OCI-M2 (cell line): ENCODE measurements around the gene SGSM1.
A peak's percentile ranks its signal among the peaks of the same experiment; 100 is the strongest.
"Not testable (repeated sequence)": the region's sequence is repeated elsewhere in the genome, so short reads cannot be mapped to it uniquely, and the experiment has no call there.

Experiments
- DNase-seq: peaks from one replicate; lab custom pipeline; 2025; ENCODE audit not compliant: unreplicated experiment; lab: John Stamatoyannopoulos, UW

The SGSM1 gene

DNA sequence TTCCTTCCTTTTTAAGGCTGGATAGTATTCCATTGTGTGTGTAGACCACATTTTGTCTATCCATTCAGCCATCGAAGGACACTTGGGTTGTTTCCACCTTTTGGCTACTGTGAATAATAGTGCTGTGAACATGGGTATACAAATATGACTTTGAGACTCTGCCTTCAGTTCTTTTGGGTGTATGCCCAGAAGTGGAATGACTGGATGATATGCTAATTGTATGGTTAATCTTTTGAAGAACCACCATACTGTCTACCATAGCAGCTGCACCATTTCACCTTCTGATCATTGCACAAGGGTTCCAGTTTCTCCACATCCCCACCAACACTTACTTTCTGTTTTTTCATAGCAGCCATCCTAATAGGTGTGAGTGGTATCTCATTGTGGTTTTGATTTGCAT, 30.3 kb downstream of the SGSM1 start:
- DNase-seq: no peak

GRCh38 chr22:24837517-24837916, 31.5 kb downstream of the SGSM1 start:
- DNase-seq: not testable (repeated sequence)

DNA sequence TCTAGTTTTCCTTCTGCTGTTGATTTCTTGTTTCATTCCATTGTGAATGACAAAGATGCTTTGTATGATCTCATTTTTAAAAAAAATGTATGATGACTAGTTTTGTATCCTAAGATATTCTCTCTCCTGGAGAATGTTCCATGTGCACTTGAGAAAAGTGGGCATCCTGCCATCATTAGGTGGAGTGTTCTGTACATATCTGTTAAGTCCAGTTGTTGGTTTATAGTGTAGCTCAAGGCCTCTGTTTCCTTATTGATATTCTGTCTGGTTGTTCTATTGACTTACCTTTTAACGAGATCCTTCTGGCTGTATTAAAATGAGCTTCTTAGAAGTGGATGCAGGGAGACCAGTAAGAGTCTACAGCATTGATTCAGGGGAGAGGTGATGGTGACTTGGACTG, 35.2 kb downstream of the SGSM1 start:
- no peak for DNase-seq

- DNase-seq: no peak
These were observed 37.0 kb downstream of the SGSM1 start for GRCh38 chr22:24843048-24843447.

DNA sequence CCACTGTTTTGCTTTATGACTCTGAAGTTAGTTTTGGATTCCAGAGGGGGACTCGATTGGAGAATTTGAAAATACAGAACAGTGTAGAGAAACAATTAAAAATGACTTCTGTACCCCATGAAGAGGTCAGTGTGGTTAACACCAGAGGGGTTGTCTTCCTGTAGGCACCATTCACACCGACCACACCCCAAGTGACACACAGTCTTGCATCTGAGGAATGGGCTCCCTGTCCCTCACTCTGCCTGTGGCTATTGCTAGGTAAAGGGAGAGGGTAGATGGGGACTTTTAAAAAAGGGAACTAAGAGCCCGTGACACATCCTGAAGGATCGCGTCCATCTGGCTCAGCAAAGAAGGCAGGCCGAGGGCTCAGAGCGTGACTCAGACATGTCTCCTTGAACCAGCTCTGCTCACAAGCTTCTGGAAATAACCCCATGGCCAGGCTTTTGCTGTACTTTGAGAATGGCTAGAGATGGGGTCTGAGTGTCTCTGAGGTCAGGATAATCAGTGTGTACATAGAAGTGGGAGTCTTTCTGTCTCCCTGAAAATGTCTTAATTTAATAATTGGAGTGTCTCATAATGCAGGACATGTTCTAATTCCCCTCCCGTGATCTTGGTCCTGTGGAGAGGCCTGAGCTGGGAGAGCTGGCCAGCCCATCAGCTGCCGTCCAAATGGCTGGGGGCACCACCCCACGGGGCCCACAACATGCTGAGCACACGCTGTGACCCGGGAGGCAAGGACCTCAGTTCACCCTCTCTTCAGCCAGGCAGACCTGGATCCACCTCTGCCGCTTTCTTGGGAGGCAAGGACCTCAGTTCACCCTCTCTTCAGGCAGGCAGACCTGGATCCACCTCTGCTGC, 39.3 kb downstream of the SGSM1 start:
- DNase-seq: no peak

DNA sequence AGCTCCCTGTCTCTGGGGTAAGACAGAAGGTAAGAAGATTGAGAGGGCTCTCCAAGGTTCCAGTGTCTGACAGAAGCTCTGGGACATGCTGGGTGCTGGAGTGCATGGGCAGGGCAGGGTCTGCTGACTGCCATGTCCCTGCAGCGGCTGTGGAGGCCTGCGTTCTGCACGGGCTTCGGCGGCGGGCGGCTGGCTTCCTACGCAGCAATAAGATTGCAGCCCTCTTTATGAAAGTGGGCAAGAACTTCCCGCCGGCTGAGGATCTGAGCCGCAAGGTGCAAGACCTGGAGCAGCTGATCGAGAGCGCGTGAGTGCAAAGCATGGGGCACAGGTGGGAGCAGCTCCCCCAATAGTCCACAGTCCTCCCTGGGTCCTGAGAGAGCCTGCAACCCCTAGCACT, 41.5 kb downstream of the SGSM1 start:
- DNase-seq: no peak

DNA sequence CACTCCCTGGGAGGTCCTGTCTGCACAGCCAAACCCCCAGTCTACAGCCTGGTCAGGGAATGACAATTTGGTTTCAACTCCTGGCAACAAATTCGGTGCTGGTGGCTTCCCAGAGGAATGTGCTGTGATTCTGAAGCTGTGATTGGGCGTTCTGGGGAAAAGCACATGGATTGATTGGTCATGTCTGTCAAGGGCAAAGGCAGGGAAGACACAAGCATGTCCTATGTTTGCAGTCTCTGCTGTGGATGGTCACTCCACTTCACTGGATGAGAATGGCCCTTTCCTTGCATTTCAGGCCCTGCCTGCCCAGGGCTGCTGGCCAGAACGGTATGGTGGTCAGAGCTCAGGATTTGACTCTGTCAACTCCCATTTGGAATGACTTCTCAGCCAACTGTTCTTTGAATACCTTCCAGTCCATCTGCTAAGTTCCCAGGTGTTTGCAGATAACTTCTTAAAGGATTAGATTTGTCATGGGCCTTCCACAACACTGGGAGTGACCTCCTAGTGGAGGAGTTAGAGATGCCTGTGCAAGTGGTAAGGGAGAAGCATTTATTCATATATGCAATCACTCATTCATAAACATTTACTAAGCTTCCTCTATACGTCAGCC, 42.7 kb downstream of the SGSM1 start:
- no peak for DNase-seq

- no peak for DNase-seq
These were observed 49.8 kb downstream of the SGSM1 start for GRCh38 chr22:24855794-24856193.

GRCh38 chr22:24857576-24857975, 51.6 kb downstream of the SGSM1 start:
- DNase-seq: no peak

- DNase-seq: no peak
These were observed 53.6 kb downstream of the SGSM1 start for GRCh38 chr22:24859587-24859986.

GRCh38 chr22:24865508-24865907, 59.5 kb downstream of the SGSM1 start:
- DNase-seq: no peak

DNA sequence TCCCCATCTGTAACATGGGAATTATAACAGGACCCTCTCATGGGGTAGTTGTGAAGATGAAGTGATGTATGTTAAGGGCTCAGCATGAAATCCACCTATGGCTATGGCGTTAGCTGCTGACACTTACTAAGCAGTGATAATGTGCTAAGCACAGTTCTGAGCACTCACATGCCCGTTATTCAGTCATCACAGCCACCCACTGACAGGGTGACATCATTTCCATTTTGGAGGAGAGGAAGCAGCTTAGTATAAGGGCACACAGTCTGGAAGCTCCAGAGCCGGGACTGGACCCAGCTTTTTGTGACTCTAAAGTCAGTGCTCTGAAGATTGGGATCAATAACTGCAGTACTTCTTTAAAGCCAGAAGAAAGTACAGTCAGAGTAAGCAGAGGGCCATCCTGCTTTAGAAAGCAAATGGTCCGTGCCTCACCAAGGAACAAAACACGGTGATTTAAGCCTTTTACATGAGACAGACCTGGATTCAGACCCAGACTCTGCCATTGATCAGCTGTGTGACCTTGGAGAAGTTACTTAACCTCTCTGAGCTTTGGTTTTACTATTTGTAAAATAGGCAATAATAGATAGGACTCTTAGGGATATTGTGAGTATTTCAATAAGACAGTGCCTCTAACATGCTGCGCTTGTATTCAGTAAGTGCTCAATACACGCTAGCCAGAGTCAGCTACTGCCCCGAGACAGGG, 61.5 kb downstream of the SGSM1 start:
- DNase-seq: no peak

GRCh38 chr22:24868979-24869378, 63.0 kb downstream of the SGSM1 start:
- no peak for DNase-seq

- DNase-seq: no peak
These were observed 65.7 kb downstream of the SGSM1 start for GRCh38 chr22:24871611-24872205.

DNA sequence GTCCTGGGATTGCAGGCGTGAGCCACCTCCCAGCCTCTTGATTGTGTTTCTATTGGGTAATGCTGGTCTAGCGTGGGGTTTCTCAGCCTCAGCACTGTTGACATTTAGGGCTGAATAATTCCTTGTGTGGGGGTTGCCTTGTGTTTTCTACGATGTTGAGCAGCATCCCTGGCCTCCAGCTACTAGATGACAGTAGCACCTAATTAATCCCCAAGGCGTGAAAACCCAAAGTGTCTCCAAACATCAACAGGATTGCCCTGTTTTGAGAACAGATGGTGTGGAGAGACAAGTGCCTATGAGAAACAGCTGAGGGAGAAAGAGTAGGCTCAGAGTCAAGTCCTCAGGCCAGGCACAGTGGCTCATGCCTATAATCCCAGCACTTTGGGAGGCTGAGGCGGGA, 67.2 kb downstream of the SGSM1 start:
- no peak for DNase-seq

DNA sequence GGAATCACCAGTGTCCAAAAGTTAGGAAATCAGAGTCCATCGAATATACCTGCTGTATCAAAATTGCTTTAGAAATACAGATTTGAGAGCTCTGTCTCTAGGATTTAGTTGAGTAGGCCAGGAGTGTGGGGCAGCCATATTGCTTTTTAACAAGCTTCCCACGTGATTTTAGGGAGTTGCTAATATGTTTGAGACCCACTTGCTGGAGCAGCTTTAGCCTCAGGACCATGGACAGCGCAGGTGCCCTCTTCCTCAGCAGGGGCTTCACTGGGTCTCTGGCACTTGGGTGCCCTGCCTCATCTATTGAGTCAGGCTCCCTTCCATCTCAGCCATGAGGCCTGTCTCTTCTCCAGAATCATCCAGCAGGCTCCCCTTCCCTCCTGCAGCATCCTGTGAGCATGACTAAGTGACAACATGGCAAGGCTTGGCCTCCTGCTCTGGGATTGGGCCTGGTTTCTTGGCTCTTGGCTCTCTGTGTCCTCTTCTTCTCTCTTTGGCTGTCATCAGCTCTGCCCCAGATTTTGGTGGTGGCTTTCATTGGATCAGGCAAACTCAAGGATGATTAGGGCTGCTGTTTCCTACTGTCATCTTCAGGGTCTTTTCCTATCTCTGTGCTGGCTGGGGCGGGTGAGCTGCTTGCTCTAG, 70.0 kb downstream of the SGSM1 start:
- DNase-seq: peak; percentile 26

DNA sequence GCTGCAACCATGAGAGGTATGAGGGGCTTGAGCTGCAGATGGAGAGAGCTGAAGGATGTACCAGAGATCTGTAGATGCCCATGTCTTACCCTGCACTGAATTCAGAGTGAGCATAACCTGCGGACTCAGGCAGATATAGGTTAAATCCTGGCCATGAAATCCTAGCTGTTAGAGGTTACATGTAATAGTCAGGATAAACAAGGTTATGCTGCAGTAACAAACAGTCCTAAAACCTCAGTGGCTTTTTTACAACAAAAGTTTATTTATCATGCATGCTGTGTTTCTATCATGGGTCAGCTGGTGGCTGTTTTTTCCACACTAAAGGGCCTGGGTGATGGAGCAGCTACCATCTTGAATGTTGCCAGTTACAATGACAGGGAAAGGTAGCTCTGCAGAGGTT, 70.7 kb downstream of the SGSM1 start:
- no peak for DNase-seq

- no peak for DNase-seq
These were observed 73.0 kb downstream of the SGSM1 start for GRCh38 chr22:24878969-24879368.

GRCh38 chr22:24883432-24883831, 77.4 kb downstream of the SGSM1 start:
- DNase-seq: no peak

- no peak for DNase-seq
These were observed 81.2 kb downstream of the SGSM1 start for GRCh38 chr22:24887260-24887659.
